Panc1 (cell line): Measurements from ENCODE around the gene RAB7A. TPM values are rescaled to one million over a fixed set of nuclear protein-coding genes. Genes with fewer than 3 reads are reported as not detected.

ENCODE experiments used
- ATAC-seq: fragments of 200-7000 bp; cut with Tn5 transposase; 2 replicates; pipeline ENCODE4 v1.9.1; 2020; ENCODE audit warnings: mild to moderate bottlenecking, moderate library complexity
- BruUV-seq: library from RNA; stranded (reverse); fragments of 400-500 nt; replicated peaks from 2 replicates; lab custom pipeline; 2021; lab: Mats Ljungman, UMichigan
- CTCF ChIA-PET: fragments of 300-600 bp; sonication (Branson Sonifier 250); formaldehyde crosslinking; loops from one replicate; lab custom pipeline; 2022; ENCODE audit warnings: antibody characterized with exemption; lab: Charles Lee
- POLR2A ChIA-PET: fragments of 300-600 bp; sonication (Branson Sonifier 250); formaldehyde crosslinking; loops from one replicate; lab custom pipeline; 2022; ENCODE audit warnings: antibody characterized with exemption; lab: Charles Lee
- DNase-seq: peaks from one replicate; pipeline ENCODE4 v3.0.0-alpha.2; 2010; ENCODE audit warnings: low read depth, low spot score
- H3K27ac ChIP-seq: 2 replicates; pipeline ENCODE4 v1.5.1; 2011; ENCODE audit warnings: mild to moderate bottlenecking, low read length, inconsistent platforms
- H3K27me3 ChIP-seq: fragments of 200-500 bp; sonication (Bioruptor generic); 2 replicates; pipeline ENCODE4 v1.6.0; 2014; ENCODE audit warnings: low read length, inconsistent platforms; ENCODE audit not compliant: control insufficient read depth, insufficient read depth
- H3K36me3 ChIP-seq: fragments of 200-500 bp; sonication (Bioruptor generic); 2 replicates; pipeline ENCODE4 v1.5.1; 2014; ENCODE audit warnings: inconsistent platforms, mild to moderate bottlenecking, low read length, moderate library complexity; ENCODE audit not compliant: control insufficient read depth, insufficient read depth
- H3K4me1 ChIP-seq: 2 replicates; pipeline ENCODE4 v1.5.1; 2011; ENCODE audit warnings: inconsistent platforms, mild to moderate bottlenecking, low read length, moderate library complexity; ENCODE audit not compliant: control insufficient read depth, insufficient read depth
- H3K4me3 ChIP-seq, 2 experiments: 2 replicates each; pipeline ENCODE4 v1.5.1; 2011 to 2012; ENCODE audit warnings: low read depth in 2 of 2, low read length in 2 of 2, mild to moderate bottlenecking in 2 of 2, inconsistent platforms in 1 of 2, moderate library complexity in 1 of 2
- H3K9me3 ChIP-seq: fragments of 200-500 bp; sonication (Bioruptor generic); 2 replicates; pipeline ENCODE4 v1.5.1; 2014; ENCODE audit warnings: low read depth, mild to moderate bottlenecking, inconsistent platforms, low read length, moderate library complexity; ENCODE audit not compliant: control insufficient read depth, insufficient read depth
- CTCF ChIP-seq: fragments of 450-650 bp; IDR thresholded peaks from 2 replicates; pipeline ENCODE4 v1.5.1; 2017; ENCODE audit warnings: mild to moderate bottlenecking
- POLR2AphosphoS5 ChIP-seq: IDR thresholded peaks from 2 replicates; pipeline ENCODE4 v1.6.1; 2012; ENCODE audit warnings: mild to moderate bottlenecking, low read depth, low read length, moderate library complexity
- REST ChIP-seq, 2 experiments: IDR thresholded peaks; 2 replicates each; pipeline ENCODE4 v1.6.1; 2011 to 2012; ENCODE audit warnings: low read depth in 2 of 2, control low read depth in 1 of 2, low read length in 1 of 2, mild to moderate bottlenecking in 1 of 2, moderate library complexity in 1 of 2; ENCODE audit not compliant: insufficient read depth in 1 of 2
- SIN3A ChIP-seq: IDR thresholded peaks from 2 replicates; pipeline ENCODE4 v1.6.1; 2012; ENCODE audit warnings: low read depth, mild to moderate bottlenecking, low read length, moderate library complexity, borderline replicate concordance; ENCODE audit not compliant: insufficient read depth
- TCF7L2 ChIP-seq: IDR thresholded peaks from 2 replicates; pipeline ENCODE4 v1.6.1; 2011; ENCODE audit warnings: mild to moderate bottlenecking, low read depth, low read length, inconsistent platforms
- in situ Hi-C: cut with HindIII; loops from 2 replicates; pipeline ENCODE4 v1.10.0; 2016; ENCODE audit warnings: low sequenced_read_pairs, low pct_unique_long_range_greater_than_20kb
- intact Hi-C: fragments of 100-400 bp; cut with micrococcal nuclease; formaldehyde crosslinking; loops from one replicate; pipeline ENCODE4 v1.10.0; 2022; ENCODE audit not compliant: unreplicated experiment
- total RNA-seq: library from RNA; stranded (reverse); gene quantifications from one replicate; pipeline ENCODE4 v1.2.1, GENCODE V29; 2021; ENCODE audit not compliant: unreplicated experiment

RAB7A gene
- total RNA-seq, 1 experiment from 2014 or later, result 386 TPM

GRCh38 chr3:128847666-128848370, 121.8 kb downstream of the RAB7A start:
- Histone ChIP-seq H3K27me3 (no peaks in the 10 kb centered on the region), H3K27ac (no peak overlapping the region), H3K36me3 (no peaks in the 10 kb centered on the region), H3K9me3 (no peaks in the 10 kb centered on the region), H3K4me1 (peaks cover 13% of the 10 kb centered on the region; the same call in 1 of the 2 replicates), H3K4me3 (no peak overlapping the region)
- ATAC-seq (no peak), DNase-seq (no peak)
- POLR2A ChIA-PET, result no interaction called here
- in situ Hi-C loops, result no loop called here
- intact Hi-C loops, result no loop called here
- BruUV-seq, result no TSS peak
- CTCF ChIA-PET, result interaction anchor here (0.5 kb wide), 1 partner anchor 239 kb away, joined by 4 read pairs; no protein-coding TSS in a partner anchor
- TF ChIP-seq CTCF, result no peak
- no peak for TF ChIP-seq SIN3A
- TF ChIP-seq TCF7L2, result no peak

GRCh38 chr3:128848936-128849335, 123.0 kb downstream of the RAB7A start:
- DNase-seq, result no peak
- ChIA-PET CTCF (interaction anchor here (0.6 kb wide), 1 partner anchor 168 kb away, joined by 3 read pairs; no protein-coding TSS in a partner anchor), POLR2A (no interaction called here)
- no peaks in the 10 kb centered on the region for H3K27me3 ChIP-seq
- no peaks in the 10 kb centered on the region for H3K36me3 ChIP-seq
- no peak for ATAC-seq
- BruUV-seq, result no TSS peak
- peaks cover 13% of the 10 kb centered on the region; the same call in 1 of the 2 replicates for H3K4me1 ChIP-seq
- intact Hi-C loops (no loop called here), in situ Hi-C loops (no loop called here)
- no peak overlapping the region for H3K4me3 ChIP-seq
- no peak for TF ChIP-seq SIN3A
- TF ChIP-seq POLR2AphosphoS5, result no peak
- no peak for TF ChIP-seq REST (IDR thresholded peaks at IDR 0.05; ENCODE audit: insufficient read depth in 1 of 2, low read depth in 2 of 2, low read length in 1 of 2)
- no peak for TF ChIP-seq CTCF
- no peak overlapping the region for H3K27ac ChIP-seq
- H3K9me3 ChIP-seq, result no peaks in the 10 kb centered on the region; the same call in 1 of the 2 replicates
